DOHH2 (cell line): Measurements from ENCODE around the gene FAM181B.

Source experiments
- H3F3A ChIP-seq: fragments of 200-600 bp; sonication (generic), shearing (Covaris generic); 2 replicates; pipeline ENCODE4 v1.6.0; 2016; ENCODE audit warnings: antibody characterized with exemption, mild to moderate bottlenecking; ENCODE audit not compliant: control insufficient read depth, insufficient read depth
- H3K27ac ChIP-seq: fragments of 200-600 bp; sonication (generic); 2 replicates; pipeline ENCODE4 v1.5.1; 2014; ENCODE audit warnings: low read depth, mild to moderate bottlenecking, low read length, moderate library complexity
- H3K27me3 ChIP-seq: fragments of 200-600 bp; sonication (generic); 2 replicates; pipeline ENCODE4 v1.6.1; 2014; ENCODE audit warnings: mild to moderate bottlenecking, low read length, mixed read lengths; ENCODE audit not compliant: control insufficient read depth
- H3K36me3 ChIP-seq: fragments of 200-600 bp; sonication (generic); 2 replicates; pipeline ENCODE4 v1.6.1; 2014; ENCODE audit warnings: mild to moderate bottlenecking, low read length, moderate library complexity, mixed read lengths; ENCODE audit not compliant: control insufficient read depth
- H3K4me1 ChIP-seq: fragments of 200-600 bp; sonication (generic); 2 replicates; pipeline ENCODE4 v1.6.1; 2014; ENCODE audit warnings: mild to moderate bottlenecking, low read length, mixed read lengths; ENCODE audit not compliant: control insufficient read depth
- H3K4me2 ChIP-seq: fragments of 200-600 bp; sonication (generic); 2 replicates; pipeline ENCODE4 v1.6.0; 2014; ENCODE audit warnings: mild to moderate bottlenecking, low read length, moderate library complexity
- H3K4me3 ChIP-seq: fragments of 200-600 bp; sonication (generic); 2 replicates; pipeline ENCODE4 v1.5.1; 2014; ENCODE audit warnings: mild to moderate bottlenecking, low read length, mixed read lengths
- H3K79me2 ChIP-seq: fragments of 200-600 bp; sonication (generic); 2 replicates; pipeline ENCODE4 v1.6.1; 2014; ENCODE audit warnings: mild to moderate bottlenecking, low read length, mixed read lengths; ENCODE audit not compliant: control insufficient read depth
- H3K9me2 ChIP-seq: fragments of 200-600 bp; sonication (generic); replicated peaks from 2 replicates; pipeline ENCODE4 v1.6.1; 2014; ENCODE audit warnings: mild to moderate bottlenecking, low read length, mixed read lengths; ENCODE audit not compliant: control insufficient read depth
- H3K9me3 ChIP-seq: fragments of 200-600 bp; sonication (generic); 2 replicates; pipeline ENCODE4 v1.6.1; 2014; ENCODE audit warnings: antibody characterized with exemption, low read length, mixed read lengths; ENCODE audit not compliant: control insufficient read depth, insufficient read depth
- H4K20me1 ChIP-seq: fragments of 200-600 bp; sonication (generic); 2 replicates; pipeline ENCODE4 v1.6.0; 2014; ENCODE audit warnings: low read depth, mild to moderate bottlenecking, antibody characterized with exemption, low read length, moderate library complexity; ENCODE audit not compliant: control insufficient read depth, insufficient read depth
- EZH2phosphoT487 ChIP-seq: fragments of 200-600 bp; sonication (generic); IDR thresholded peaks from 2 replicates; pipeline ENCODE4 v1.6.1; 2017; ENCODE audit warnings: borderline replicate concordance, mild to moderate bottlenecking, antibody characterized with exemption, low read length, moderate library complexity, mixed read lengths
- TF ChIP-seq, protein P1 (sequence below): fragments of 200-600 bp; sonication (generic); IDR thresholded peaks from one replicate; pipeline ENCODE4 v1.5.1; 2014; ENCODE audit warnings: antibody characterized with exemption, mild to moderate bottlenecking, low read depth, low read length; ENCODE audit not compliant: poor library complexity, severe bottlenecking

Gene FAM181B

DNA sequence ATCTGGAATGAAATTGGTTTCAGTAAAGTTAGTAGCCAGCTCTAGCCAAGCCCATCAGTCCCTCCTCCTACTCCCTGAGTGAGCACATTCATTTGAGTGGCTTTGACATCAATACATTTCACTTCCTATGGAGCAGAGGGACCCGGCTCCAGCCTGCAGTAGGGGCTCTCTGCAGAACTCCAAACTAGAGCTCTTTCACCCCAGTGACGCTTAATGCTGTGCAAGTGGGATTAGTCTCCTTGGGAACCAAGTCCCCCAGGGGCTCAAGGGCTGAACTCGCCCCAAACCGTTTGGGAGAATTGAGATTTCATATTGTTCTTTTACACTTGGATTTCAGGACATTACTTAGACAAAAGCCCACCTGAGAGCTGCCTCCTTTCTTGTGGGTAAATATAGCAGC lies 4.4 kb upstream of the FAM181B start:
- Histone ChIP-seq H3K27ac (no peak overlapping the region), H3K36me3 (no peaks in the 10 kb centered on the region), H3K4me3 (no peak overlapping the region), H4K20me1 (no peaks in the 10 kb centered on the region), H3K4me2 (no peak overlapping the region), H3K79me2 (no peaks in the 10 kb centered on the region), H3K27me3 (no peaks in the 10 kb centered on the region), H3K9me3 (no peaks in the 10 kb centered on the region), H3F3A (no peaks in the 10 kb centered on the region), H3K4me1 (no peaks in the 10 kb centered on the region), H3K9me2 (no peaks in the 10 kb centered on the region)
- no peak for TF ChIP-seq EZH2phosphoT487
- TF ChIP-seq, protein P1, sequence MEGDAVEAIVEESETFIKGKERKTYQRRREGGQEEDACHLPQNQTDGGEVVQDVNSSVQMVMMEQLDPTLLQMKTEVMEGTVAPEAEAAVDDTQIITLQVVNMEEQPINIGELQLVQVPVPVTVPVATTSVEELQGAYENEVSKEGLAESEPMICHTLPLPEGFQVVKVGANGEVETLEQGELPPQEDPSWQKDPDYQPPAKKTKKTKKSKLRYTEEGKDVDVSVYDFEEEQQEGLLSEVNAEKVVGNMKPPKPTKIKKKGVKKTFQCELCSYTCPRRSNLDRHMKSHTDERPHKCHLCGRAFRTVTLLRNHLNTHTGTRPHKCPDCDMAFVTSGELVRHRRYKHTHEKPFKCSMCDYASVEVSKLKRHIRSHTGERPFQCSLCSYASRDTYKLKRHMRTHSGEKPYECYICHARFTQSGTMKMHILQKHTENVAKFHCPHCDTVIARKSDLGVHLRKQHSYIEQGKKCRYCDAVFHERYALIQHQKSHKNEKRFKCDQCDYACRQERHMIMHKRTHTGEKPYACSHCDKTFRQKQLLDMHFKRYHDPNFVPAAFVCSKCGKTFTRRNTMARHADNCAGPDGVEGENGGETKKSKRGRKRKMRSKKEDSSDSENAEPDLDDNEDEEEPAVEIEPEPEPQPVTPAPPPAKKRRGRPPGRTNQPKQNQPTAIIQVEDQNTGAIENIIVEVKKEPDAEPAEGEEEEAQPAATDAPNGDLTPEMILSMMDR = no peak

DNA sequence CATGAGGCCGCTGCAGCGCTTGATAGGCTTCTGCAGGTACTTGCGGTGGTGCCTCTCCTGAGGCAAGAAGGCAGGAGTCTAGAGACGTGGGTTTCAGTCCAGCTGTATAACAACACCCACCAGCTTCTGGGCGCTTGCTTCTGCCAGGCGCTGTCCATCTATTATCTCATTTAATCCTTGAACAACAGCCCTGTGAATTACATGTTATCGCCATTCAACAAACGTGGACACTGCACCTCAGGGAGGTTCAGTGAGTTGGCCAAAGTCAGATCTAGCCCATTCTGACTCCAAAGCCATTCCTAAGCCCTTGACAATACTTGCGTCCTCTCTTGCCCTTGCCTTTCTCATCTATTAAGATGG lies 436 bp upstream of the FAM181B start:
- Histone ChIP-seq H3K4me3 (no peak overlapping the region), H3K27me3 (peaks cover 3% of the 10 kb centered on the region; the same call in 1 of the 2 replicates), H3K4me1 (no peaks in the 10 kb centered on the region)

DNA sequence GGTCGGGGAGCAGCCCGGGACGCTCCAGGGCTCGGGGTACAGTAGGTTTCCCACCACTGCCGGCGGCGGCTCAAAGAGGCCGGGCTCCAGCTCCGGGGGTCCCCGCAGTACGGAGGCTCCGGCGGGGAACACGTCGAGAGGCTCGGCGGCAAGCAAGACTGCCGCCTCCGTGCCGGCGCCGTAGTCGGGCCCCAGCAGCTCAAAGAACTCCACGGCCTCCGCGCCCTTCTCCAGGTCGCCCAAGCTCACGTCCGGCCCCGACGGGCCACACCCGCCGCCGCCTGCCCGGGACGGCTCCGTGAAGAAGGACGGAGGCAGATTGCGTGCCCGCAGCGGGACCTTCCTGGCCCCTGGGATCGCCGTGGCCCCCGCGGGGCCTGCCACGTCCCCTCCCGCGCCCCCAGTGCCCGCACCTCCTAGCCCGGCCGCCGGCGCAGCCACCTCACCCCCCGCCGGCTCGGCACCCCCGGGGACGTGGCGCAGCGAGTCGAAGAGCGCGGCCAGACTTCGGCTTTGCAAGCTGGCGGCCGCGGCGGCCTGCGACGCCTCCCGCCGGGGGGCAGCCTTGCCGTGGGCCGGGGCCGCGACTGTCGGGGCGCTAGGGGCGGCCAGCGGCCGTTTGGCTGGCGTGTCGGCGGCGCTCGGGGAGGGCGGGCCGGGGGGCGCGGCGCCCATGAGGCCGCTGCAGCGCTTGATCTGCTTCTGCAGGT lies 775 bp downstream of the FAM181B start:
- peaks cover 3% of the 10 kb centered on the region for H3K27me3 ChIP-seq

More for the DNA sequence above, 436 bp upstream of the FAM181B start:
- Histone ChIP-seq H3K4me2 (no peak overlapping the region), H3K79me2 (no peaks in the 10 kb centered on the region), H3K9me3 (no peaks in the 10 kb centered on the region), H3K9me2 (no peaks in the 10 kb centered on the region), H4K20me1 (no peaks in the 10 kb centered on the region), H3K27ac (no peak overlapping the region), H3F3A (no peaks in the 10 kb centered on the region), H3K36me3 (no peaks in the 10 kb centered on the region)
- no peak for TF ChIP-seq EZH2phosphoT487
- TF ChIP-seq, protein P1 = no peak

More for the DNA sequence above, 775 bp downstream of the FAM181B start:
- Histone ChIP-seq H3K4me1 (no peaks in the 10 kb centered on the region), H3K4me3 (no peak overlapping the region), H3K9me2 (no peaks in the 10 kb centered on the region), H3K27ac (no peak overlapping the region), H3K9me3 (no peaks in the 10 kb centered on the region), H4K20me1 (no peaks in the 10 kb centered on the region), H3F3A (no peaks in the 10 kb centered on the region), H3K79me2 (no peaks in the 10 kb centered on the region), H3K4me2 (no peak overlapping the region), H3K36me3 (no peaks in the 10 kb centered on the region)
- TF ChIP-seq, protein P1 = no peak
- no peak for TF ChIP-seq EZH2phosphoT487
